Activated CD4-positive, alpha-beta T cell treated with anti-CD3 and anti-CD28 coated beads, Interleukin-2, amount 10 ng/mL, durations not matched to agents 24 days and 14 days (primary cell): ENCODE results near the gene HIPK2. TPM values are rescaled to one million over a fixed set of nuclear protein-coding genes. Genes with fewer than 3 reads are reported as not detected.

Experiments used
- DNase-seq: peaks from one replicate; pipeline ENCODE4 v3.0.0; 2022
- H3K27ac Mint-ChIP-seq: one replicate; pipeline ENCODE4 v1.8.0; 2022; ENCODE audit warnings: mild to moderate bottlenecking, mixed read lengths
- H3K27me3 Mint-ChIP-seq: one replicate; pipeline ENCODE4 v1.8.0; 2022; ENCODE audit warnings: mixed read lengths
- H3K36me3 Mint-ChIP-seq: one replicate; pipeline ENCODE4 v1.8.0; 2022; ENCODE audit warnings: low read depth, mild to moderate bottlenecking, mixed read lengths
- H3K4me1 Mint-ChIP-seq: one replicate; pipeline ENCODE4 v1.8.0; 2021; ENCODE audit warnings: mixed read lengths
- H3K4me3 Mint-ChIP-seq: one replicate; pipeline ENCODE4 v1.8.0; 2022; ENCODE audit warnings: mild to moderate bottlenecking, moderate library complexity, mixed read lengths
- H3K9me3 Mint-ChIP-seq: one replicate; pipeline ENCODE4 v1.8.0; 2021; ENCODE audit warnings: mixed read lengths
- intact Hi-C: fragments of 100-400 bp; cut with micrococcal nuclease; formaldehyde crosslinking; loops from one replicate; pipeline ENCODE4 v1.15.1; 2023
- total RNA-seq: library from RNA; stranded (reverse); gene quantifications from 2 replicates; pipeline ENCODE4 v1.2.3, GENCODE V29; 2022

Gene HIPK2
- total RNA-seq, 1 donor from 2014 or later: 26.1 TPM

DNA sequence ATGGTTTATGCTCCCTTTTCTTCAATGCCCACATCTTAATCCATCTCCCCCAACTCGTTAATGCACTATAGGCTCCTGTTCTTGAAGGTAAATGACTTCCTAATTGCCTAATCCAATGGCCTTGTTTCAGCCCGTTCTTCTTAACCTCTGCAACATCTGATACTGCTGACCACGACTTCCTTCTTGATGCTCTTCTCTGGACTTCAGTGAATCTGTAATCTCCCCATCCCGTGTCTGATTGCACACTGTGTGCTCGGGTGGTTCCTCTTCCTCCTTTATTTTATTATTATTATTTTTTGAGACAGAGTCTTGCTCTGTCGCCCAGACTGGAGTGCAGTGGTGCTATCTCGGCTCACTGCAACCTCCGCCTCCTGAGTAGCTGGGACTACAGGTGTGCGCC, 58.9 kb downstream of the HIPK2 start:
- H3K4me3 Mint-ChIP-seq: no peak overlapping the region
- H3K36me3 Mint-ChIP-seq: peaks cover 20% of the 10 kb centered on the region
- intact Hi-C loops: no loop called here
- no peak overlapping the region for H3K27ac Mint-ChIP-seq
- H3K4me1 Mint-ChIP-seq: peaks cover 2% of the 10 kb centered on the region
- no peaks in the 10 kb centered on the region for H3K9me3 Mint-ChIP-seq
- DNase-seq: no peak
- H3K27me3 Mint-ChIP-seq: no peaks in the 10 kb centered on the region

DNA sequence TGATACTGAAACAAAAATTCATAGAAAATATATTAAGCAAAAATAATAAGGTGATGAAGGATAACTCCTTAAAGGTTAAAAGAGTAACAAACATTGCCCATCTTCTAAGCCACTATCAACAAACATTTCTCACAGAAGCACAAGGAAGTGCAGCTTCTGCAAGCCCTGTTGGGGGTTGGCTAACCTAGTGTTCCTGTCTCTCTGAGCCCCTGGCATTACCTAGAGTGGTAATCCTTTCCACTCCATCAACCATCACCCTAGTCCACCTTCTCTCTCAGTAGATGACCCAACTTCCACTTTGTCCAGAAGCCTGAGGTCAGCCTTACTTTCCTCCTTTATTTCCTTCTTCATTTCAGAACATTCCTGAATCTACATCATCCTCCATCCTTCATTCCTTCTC, 59.7 kb downstream of the HIPK2 start:
- no peaks in the 10 kb centered on the region for H3K27me3 Mint-ChIP-seq
- no peak overlapping the region for H3K4me3 Mint-ChIP-seq
- H3K4me1 Mint-ChIP-seq: no peaks in the 10 kb centered on the region
- intact Hi-C loops: no loop called here
- H3K27ac Mint-ChIP-seq: no peak overlapping the region
- peaks cover 20% of the 10 kb centered on the region for H3K36me3 Mint-ChIP-seq
- DNase-seq: no peak
- no peaks in the 10 kb centered on the region for H3K9me3 Mint-ChIP-seq

DNA sequence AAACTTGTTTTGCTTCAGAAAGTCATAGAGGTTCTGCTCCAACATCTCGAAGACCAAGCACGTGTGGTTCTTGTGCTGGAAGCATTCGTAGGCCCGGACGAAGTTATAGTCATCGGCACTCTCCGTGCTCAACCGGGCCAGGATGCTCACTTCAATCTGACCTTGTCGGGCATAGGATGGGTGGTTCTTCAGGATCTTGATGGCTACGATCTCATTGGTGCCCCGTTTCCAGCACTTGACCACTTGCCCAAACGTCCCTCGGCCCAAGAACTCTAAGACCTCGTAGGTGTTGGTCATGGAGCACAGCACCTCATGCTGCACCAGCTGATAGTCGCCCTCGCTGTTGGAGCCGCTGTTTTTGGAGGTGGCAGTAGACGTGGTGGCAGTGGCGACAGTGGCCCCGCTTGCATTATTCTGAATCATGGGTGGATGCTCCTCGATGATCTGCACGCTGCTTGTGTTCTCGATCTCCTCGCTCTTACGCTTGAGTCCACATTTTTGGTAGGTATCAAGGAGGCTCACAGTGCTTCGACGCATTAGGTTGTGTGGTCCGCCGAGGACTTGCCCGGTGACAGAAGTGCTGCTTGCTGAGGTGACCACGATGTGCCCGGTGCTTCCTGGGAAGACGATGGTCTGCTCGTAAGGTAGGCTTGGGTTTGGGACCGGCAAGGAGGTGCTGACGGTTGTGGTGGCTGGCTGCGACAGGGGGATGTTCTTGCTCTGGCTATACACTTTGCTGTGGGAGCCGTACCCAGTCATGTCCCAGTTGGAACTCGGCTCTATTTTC, 61.4 kb downstream of the HIPK2 start:
- H3K4me3 Mint-ChIP-seq: no peak overlapping the region
- no peak overlapping the region for H3K27ac Mint-ChIP-seq
- H3K4me1 Mint-ChIP-seq: no peaks in the 10 kb centered on the region
- intact Hi-C loops: no loop called here
- peaks cover 20% of the 10 kb centered on the region for H3K36me3 Mint-ChIP-seq
- no peaks in the 10 kb centered on the region for H3K27me3 Mint-ChIP-seq
- DNase-seq: no peak
- H3K9me3 Mint-ChIP-seq: no peaks in the 10 kb centered on the region

DNA sequence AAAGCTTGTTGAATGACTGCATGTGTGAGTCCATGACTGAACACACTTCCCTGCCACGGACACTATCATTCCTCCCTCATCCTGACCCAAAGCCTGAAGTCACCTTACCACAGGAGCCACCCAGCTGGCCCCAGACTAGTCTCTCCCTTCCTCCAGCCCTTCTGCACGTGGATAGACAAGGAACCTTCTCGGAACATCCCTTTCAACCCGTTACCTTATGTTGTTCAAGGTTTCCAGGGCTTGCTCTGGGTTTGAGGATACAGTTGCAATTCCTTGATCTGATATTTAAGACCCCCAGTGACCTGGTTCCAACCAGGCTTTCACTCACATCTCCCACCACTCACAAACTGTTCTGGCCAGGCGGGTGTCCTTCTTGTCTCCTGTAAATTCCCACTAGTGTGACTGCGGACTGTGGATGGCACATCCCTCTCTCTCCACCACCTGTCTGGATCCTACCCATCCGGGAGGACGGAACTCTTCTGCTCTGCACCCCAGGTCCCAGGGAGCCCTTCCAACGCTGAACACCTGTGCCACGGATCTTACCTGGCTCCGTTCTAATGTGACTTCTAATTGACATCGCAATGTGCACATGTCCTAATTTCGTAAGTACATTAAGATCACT, 62.5 kb downstream of the HIPK2 start:
- H3K36me3 Mint-ChIP-seq: peaks cover 20% of the 10 kb centered on the region
- DNase-seq: no peak
- H3K4me3 Mint-ChIP-seq: no peak overlapping the region
- H3K4me1 Mint-ChIP-seq: no peaks in the 10 kb centered on the region
- H3K9me3 Mint-ChIP-seq: no peaks in the 10 kb centered on the region
- H3K27ac Mint-ChIP-seq: no peak overlapping the region
- no peaks in the 10 kb centered on the region for H3K27me3 Mint-ChIP-seq
- intact Hi-C loops: no loop called here

DNA sequence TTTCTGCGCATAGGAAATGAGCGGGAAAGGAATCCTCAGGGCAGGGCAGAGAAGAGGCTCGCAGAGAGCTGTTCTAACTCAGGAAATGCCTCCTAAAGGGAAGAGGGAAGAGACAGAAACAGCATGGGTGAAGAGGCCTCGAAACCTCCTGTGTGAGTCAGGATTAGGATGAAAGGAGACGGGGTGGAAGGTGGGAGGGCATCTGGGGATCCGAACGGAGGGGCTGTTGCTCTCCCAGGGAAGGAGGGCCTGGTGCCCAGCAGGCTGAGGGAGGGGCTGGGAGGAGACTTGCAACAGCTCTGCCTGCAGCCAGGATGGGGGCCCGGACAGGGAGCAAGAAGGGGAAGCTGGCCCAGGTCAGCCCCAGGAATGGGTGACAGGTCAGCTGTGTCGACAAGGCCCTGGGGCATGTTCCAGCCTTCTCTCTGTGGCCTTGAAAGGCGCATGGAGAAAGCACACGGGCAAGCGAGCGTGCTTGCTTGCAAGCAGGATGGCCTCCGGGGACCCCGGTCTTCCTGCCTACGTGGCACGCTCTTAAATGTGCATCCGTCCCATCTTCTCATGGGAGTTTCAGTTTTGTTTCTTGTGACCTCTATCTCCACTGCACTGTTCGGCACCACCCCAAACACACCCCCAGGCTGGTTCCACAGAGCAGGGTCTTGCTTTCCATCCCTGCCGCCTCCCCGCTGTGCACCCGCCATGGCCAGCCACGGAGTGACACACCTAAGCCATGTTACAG, 63.5 kb downstream of the HIPK2 start:
- no peak for DNase-seq
- Mint-ChIP-seq H3K27ac (no peak overlapping the region), H3K36me3 (peaks cover 22% of the 10 kb centered on the region), H3K9me3 (no peaks in the 10 kb centered on the region), H3K4me3 (no peak overlapping the region), H3K27me3 (no peaks in the 10 kb centered on the region), H3K4me1 (no peaks in the 10 kb centered on the region)
- intact Hi-C loops: no loop called here

DNA sequence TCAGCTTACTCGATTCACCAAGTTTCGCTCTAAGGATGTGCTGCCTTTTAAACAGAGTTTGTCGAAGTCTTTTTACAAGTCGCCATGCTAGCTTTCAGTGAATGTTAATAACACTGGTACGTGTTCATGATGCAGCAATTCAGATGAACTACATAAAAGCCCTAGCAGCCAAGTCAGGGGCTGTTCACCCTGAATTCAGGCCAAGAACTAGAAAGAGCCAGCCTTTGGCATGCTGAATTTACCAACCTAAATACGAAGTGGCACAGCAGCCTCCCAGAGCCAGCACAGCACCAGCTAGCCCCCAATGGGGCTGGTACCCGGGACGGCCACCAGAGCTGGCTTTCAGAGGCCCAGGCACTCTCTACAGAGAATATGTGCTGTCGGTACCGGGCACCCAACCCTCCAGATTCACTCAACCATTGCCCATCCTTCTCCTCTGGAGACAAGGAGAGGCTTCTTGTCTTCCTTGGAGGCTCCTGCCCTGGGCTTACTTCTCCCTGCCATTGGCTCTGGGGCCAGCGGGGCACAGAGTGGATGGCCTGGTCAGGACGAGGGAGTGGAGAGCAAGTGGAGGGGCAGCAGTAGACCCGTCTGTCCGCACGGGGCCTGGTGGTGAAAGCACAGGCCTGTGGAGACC, 64.2 kb downstream of the HIPK2 start:
- peaks cover 22% of the 10 kb centered on the region for H3K36me3 Mint-ChIP-seq
- H3K4me3 Mint-ChIP-seq: no peak overlapping the region
- intact Hi-C loops: no loop called here
- H3K4me1 Mint-ChIP-seq: no peaks in the 10 kb centered on the region
- no peak overlapping the region for H3K27ac Mint-ChIP-seq
- H3K9me3 Mint-ChIP-seq: no peaks in the 10 kb centered on the region
- no peak for DNase-seq
- H3K27me3 Mint-ChIP-seq: no peaks in the 10 kb centered on the region

DNA sequence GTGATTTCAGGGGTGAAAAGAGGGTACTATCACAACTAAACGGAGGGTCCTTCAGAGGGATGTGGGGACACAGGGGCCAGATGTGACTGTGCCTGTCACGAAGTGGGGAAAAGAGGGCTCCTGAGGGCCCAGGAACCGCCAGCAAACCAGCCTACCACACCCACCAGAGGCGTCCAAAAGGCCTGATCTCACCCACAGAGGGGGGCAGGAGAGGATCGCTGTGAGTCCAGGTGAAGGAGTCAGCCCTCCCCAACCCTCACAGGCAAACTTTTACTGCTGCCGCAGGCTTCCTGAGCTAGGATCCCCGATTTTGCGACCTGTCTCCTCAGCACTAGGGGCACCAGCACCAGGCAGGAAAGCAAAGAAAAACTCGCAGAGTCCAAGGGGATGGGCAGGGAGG, 64.7 kb downstream of the HIPK2 start:
- no peak for DNase-seq
- Mint-ChIP-seq H3K4me3 (no peak overlapping the region), H3K27me3 (no peaks in the 10 kb centered on the region), H3K9me3 (no peaks in the 10 kb centered on the region), H3K27ac (no peak overlapping the region), H3K4me1 (no peaks in the 10 kb centered on the region), H3K36me3 (peaks cover 22% of the 10 kb centered on the region)
- intact Hi-C loops: no loop called here

DNA sequence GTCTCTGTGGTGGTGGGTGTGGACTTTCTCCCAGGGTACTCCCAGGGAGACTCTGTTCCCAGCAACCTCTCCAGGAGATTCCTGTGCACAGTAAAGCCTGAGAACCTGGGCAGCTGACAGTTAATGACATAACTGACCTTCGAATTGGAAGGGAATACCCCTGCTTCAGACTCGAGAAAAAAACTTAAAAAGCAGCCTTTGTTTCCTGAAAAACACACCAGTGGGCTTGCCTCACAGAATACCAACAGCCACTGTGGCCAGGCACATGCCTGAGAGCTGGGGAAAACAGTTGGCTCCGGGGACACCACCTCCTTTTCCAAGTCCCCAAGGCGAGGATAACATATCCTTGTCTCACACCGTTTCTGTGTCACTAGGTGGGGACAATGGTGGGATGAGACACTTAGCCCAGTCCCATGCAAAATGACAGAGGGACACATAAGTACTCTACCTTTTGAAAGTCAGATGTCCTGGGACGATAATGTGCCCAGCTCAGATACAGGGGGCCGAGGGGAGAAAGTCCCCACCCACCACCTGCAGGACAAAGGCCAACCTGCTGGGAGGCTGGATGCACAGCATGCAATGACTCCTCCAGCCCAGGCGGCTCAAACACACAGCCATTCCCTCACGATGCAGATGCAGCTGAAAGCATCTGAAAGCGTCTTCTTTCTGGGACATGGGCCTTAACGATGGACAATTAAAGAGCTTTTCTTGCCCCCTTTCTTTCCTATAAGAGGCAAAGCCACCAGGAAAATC, 65.6 kb downstream of the HIPK2 start:
- Mint-ChIP-seq H3K27me3 (no peaks in the 10 kb centered on the region), H3K27ac (no peak overlapping the region), H3K4me3 (no peak overlapping the region), H3K9me3 (no peaks in the 10 kb centered on the region), H3K4me1 (no peaks in the 10 kb centered on the region), H3K36me3 (peaks cover 22% of the 10 kb centered on the region)
- intact Hi-C loops: no loop called here
- DNase-seq: no peak

DNA sequence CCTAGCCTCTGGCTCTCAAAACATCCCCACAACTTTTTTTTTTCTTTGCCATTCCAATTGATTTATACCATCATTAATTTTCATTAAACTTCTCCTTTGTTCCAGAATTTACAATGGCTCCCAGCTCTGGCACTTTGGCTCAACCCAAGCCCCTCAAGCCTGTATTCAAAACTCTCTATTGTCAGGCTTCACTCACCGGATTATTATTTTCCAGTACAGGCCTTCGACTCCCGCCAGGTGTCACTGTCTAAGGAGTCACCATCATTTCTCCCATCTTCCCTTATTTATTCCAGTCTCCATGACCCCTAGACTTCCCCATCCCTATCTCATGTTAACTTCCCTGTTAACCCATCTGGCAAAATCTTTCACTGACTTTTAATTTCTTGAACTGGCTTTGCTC, 67.8 kb downstream of the HIPK2 start:
- H3K4me3 Mint-ChIP-seq: no peak overlapping the region
- no peaks in the 10 kb centered on the region for H3K27me3 Mint-ChIP-seq
- no peak overlapping the region for H3K27ac Mint-ChIP-seq
- intact Hi-C loops: no loop called here
- H3K4me1 Mint-ChIP-seq: peaks cover under 1% of the 10 kb centered on the region
- DNase-seq: no peak
- no peaks in the 10 kb centered on the region for H3K9me3 Mint-ChIP-seq
- peaks cover 3% of the 10 kb centered on the region for H3K36me3 Mint-ChIP-seq

DNA sequence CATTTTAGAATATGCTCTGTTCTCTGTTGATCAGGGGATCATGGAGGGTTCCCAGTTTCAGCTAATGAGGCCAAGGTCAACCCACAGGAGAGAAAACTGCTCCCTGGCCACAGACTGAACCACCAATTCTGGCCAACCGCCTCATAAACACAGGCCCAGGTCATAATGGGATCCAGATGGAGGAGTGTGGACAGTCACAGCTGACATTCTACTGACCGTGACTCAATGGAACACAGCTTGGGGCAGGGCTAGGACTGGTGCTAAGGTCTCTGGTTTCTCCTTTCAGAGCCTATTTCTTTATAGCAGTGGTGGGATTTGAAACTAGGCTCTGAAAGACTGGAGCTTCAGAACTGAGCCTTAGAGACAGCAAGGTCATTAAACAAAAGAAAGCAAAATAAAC, 68.3 kb downstream of the HIPK2 start:
- H3K4me3 Mint-ChIP-seq: no peak overlapping the region
- peaks cover 4% of the 10 kb centered on the region for H3K4me1 Mint-ChIP-seq
- no peaks in the 10 kb centered on the region for H3K9me3 Mint-ChIP-seq
- H3K27ac Mint-ChIP-seq: no peak overlapping the region
- DNase-seq: no peak
- intact Hi-C loops: no loop called here
- H3K27me3 Mint-ChIP-seq: no peaks in the 10 kb centered on the region
- peaks cover 1% of the 10 kb centered on the region for H3K36me3 Mint-ChIP-seq

DNA sequence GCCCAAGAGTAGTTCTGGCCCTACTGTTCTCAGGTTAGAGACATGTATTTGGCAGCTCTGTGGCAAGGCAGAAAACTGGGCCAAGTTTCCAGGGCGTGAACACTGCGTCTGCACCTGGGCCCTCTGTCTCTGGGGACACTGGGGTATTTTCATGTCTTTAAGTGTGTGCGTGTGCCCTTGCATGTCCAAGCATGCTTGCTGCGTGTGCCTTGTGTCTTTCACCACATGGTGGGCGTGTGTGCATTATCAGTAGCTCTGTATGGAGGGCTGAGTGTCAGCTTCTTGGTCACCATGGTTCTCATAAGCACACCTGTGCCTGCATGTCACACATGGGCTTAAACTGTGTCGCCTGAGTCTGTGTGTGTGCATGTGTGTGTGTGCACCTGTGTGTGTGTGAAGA, 69.3 kb downstream of the HIPK2 start:
- intact Hi-C loops: no loop called here
- peaks cover 7% of the 10 kb centered on the region for H3K4me1 Mint-ChIP-seq
- H3K27me3 Mint-ChIP-seq: no peaks in the 10 kb centered on the region
- H3K4me3 Mint-ChIP-seq: no peak overlapping the region
- H3K9me3 Mint-ChIP-seq: no peaks in the 10 kb centered on the region
- DNase-seq: no peak
- no peak overlapping the region for H3K27ac Mint-ChIP-seq
- peaks cover 1% of the 10 kb centered on the region for H3K36me3 Mint-ChIP-seq

DNA sequence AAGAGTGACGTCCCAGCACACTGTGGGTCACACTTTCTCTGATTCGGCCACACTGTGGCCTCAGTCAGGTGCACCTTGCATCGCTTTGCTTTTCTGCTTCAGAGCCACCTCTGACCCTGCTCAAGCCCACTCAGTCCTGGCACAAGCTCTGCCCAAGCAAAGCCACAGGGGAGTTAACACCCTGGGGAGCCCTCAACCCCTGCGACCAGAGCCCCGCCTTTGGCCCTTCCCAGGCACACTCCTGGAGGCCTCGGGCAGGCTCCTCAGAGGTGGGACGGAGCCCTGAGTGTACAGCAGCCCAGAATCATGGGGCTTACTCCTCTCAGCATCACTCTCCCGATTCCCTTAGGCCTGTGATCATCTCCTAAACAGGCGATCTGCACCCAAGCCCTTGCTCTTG, 71.0 kb downstream of the HIPK2 start:
- Mint-ChIP-seq H3K4me3 (no peak overlapping the region), H3K36me3 (peaks cover 1% of the 10 kb centered on the region), H3K27me3 (no peaks in the 10 kb centered on the region), H3K27ac (no peak overlapping the region), H3K4me1 (peaks cover 9% of the 10 kb centered on the region), H3K9me3 (no peaks in the 10 kb centered on the region)
- DNase-seq: no peak
- intact Hi-C loops: no loop called here

DNA sequence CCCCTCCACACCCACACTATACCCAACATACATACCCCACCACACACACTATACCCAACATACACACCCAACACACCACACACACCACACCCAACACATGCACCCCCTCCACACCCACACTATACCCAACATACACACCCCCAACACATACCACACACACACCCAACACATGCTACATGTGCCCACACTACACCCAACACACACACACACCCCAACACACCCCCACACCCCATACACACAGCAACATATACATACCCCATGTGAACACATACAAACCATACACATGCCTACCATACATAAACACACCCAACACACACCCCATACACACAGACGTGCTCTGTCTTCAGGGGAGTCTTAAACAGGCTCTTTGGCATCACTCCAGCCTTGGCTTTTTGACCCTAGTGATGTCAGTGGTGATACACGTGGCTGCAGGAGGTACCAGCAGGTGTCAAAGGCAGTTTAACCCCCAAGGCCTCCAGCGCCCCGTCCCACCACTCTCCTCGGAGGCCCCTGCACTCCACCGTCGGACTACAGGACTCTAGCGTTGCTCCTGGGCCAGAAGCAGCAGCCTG, 73.4 kb downstream of the HIPK2 start:
- intact Hi-C loops: no loop called here
- Mint-ChIP-seq H3K36me3 (no peaks in the 10 kb centered on the region), H3K4me1 (peaks cover 27% of the 10 kb centered on the region), H3K4me3 (no peak overlapping the region), H3K27ac (peak overlapping the region; percentile 61), H3K9me3 (no peaks in the 10 kb centered on the region), H3K27me3 (no peaks in the 10 kb centered on the region)
- no peak for DNase-seq
